HFF-Myc (cell line): ENCODE measurements around the gene LSM14B.

Experiments
- DNase-seq: peaks from one replicate; pipeline ENCODE4 v3.0.0-alpha.2; 2011; ENCODE audit warnings: low read depth; ENCODE audit errors: extremely low read depth
- H3K4me3 ChIP-seq: replicated peaks from 2 replicates; pipeline ENCODE4 v1.5.1; 2011; ENCODE audit warnings: low read depth, mild to moderate bottlenecking, control low read depth, low read length
- CTCF ChIP-seq: IDR thresholded peaks from 2 replicates; pipeline ENCODE4 v1.5.1; 2012; ENCODE audit warnings: mild to moderate bottlenecking, low read depth, low read length, control low read depth; ENCODE audit errors: missing control alignments

The LSM14B gene

GRCh38 chr20:62097881-62098407 lies 24.3 kb upstream of the LSM14B start:
- no peak for DNase-seq
- no peak overlapping the region for H3K4me3 ChIP-seq
- TF ChIP-seq CTCF = no peak

GRCh38 chr20:62101078-62101477 lies 21.2 kb upstream of the LSM14B start:
- no peak overlapping the region for H3K4me3 ChIP-seq
- no peak for DNase-seq
- no peak for TF ChIP-seq CTCF

GRCh38 chr20:62103508-62104233 lies 18.6 kb upstream of the LSM14B start:
- DNase-seq = no peak
- H3K4me3 ChIP-seq = no peak overlapping the region
- no peak for TF ChIP-seq CTCF

GRCh38 chr20:62104234-62104789 lies 18.0 kb upstream of the LSM14B start:
- no peak for TF ChIP-seq CTCF
- DNase-seq = no peak
- H3K4me3 ChIP-seq = no peak overlapping the region

- no peak for DNase-seq
- H3K4me3 ChIP-seq = no peak overlapping the region
- no peak for TF ChIP-seq CTCF
These were observed 17.4 kb upstream of the LSM14B start for GRCh38 chr20:62104791-62105345.

GRCh38 chr20:62105592-62105991 lies 16.7 kb upstream of the LSM14B start:
- DNase-seq = no peak
- TF ChIP-seq CTCF = no peak
- no peak overlapping the region for H3K4me3 ChIP-seq
